Erythroblast (primary cell): Measurements from ENCODE around the gene KCNH6.

Source experiments
- DNase-seq, 2 experiments: peaks; one replicate each; lab custom pipeline; 2025; lab: John Stamatoyannopoulos, UW
- GATA1 ChIP-seq: IDR thresholded peaks from 2 replicates; pipeline ENCODE4 v1.6.1; 2011; ENCODE audit warnings: low read depth, mild to moderate bottlenecking, control low read depth, low read length, moderate library complexity
- POLR2A ChIP-seq: IDR thresholded peaks from 2 replicates; pipeline ENCODE4 v1.6.1; 2011; ENCODE audit warnings: mild to moderate bottlenecking, low read length

Gene KCNH6

DNA sequence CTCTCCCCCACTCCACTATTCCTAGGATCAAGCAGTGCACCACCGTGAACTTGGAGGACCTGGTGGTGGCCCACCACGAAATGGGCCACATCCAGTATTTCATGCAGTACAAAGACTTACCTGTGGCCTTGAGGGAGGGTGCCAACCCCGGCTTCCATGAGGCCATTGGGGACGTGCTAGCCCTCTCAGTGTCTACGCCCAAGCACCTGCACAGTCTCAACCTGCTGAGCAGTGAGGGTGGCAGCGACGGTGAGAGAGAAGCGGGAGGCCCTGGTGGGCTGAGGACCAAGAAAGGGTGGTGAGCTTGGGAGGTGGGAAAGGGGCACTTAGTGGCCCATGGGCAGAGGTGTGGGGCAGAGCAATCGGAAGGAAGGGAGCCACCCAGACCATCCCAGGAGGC, 29.7 kb upstream of the KCNH6 start:
- TF ChIP-seq GATA1 (no peak), POLR2A (no peak)
- DNase-seq: no peak

DNA sequence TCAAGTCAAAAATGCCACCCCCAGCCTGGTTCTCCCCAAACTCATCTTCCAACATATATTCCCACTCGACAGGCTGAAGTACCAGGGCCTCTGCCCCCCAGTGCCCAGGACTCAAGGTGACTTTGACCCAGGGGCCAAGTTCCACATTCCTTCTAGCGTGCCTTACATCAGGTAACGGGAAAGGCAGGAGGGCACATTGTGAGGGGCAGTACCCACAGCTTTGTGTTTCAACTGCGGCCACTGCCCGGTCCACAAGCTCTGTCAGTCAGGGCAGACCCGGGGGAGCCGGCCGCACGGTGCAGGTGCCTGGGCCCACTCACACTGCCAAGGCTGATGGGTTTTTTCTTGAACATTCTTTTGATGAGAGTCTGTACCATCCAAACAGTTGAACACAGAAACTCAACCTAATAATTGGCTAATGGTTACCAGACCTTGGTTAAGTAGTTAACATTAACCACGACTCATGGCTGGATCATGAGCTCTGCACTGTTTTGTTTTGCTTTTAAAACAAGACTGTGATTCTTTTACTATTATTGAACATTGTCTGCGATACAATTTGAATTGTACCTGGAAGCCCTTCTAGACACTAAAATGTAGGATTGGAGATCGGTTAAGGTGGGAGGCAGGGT, 28.7 kb upstream of the KCNH6 start:
- DNase-seq: no peak
- no peak for TF ChIP-seq GATA1
- TF ChIP-seq POLR2A: no peak

DNA sequence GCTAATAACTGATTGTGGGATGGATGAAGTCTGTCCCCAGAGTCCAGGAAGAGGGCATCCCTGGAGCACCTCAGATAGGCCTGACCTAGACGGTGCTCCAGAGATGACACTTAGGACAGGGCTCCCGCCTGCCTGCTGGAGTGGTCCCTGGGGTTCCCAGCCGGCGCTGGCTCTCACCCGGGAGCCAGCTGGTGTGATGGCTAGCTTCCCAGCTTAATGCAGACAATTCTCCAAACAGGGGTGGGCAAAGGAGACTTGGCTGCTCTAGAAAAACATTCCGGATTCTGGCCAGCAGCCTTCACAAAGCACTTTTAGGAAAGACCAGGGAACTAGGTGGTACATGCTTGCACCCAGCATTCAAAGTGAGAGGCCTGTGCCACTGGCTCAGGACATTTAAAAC, 27.7 kb upstream of the KCNH6 start:
- TF ChIP-seq GATA1: no peak
- no peak for TF ChIP-seq POLR2A
- no peak for DNase-seq

DNA sequence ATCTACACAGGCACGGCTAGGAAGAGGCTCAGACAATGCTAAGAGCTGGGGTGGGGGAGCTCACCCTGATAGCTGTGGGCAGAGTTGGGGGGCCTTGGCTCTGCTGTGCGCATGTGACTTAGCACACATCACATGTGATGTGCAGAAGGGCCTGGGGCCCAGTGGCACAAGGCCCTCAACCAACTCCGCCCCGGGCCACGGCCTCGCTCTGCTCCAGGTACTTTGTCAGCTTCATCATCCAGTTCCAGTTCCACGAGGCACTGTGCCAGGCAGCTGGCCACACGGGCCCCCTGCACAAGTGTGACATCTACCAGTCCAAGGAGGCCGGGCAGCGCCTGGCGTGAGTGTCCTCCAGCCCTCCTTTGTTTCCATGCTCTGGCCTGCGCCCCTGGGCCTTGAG, 27.0 kb upstream of the KCNH6 start:
- TF ChIP-seq GATA1: no peak
- no peak for TF ChIP-seq POLR2A

DNA sequence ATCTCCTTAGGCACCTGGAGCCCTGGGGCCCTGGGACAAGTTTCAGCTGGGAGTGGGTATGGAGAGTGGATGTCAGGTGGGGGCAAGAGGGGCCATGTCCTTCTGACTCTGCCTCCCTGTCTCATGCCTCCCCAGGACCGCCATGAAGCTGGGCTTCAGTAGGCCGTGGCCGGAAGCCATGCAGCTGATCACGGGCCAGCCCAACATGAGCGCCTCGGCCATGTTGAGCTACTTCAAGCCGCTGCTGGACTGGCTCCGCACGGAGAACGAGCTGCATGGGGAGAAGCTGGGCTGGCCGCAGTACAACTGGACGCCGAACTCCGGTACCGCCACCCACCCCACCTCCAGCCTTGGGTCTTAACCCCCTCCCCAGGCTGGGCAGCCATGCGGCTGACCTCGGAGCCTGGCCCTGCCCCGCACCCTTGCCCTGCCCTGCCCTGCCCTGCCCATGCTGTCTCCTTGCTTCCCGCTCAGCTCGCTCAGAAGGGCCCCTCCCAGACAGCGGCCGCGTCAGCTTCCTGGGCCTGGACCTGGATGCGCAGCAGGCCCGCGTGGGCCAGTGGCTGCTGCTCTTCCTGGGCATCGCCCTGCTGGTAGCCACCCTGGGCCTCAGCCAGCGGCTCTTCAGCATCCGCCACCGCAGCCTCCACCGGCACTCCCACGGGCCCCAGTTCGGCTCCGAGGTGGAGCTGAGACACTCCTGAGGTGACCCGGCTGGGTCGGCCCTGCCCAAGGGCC, 26.3 kb upstream of the KCNH6 start:
- TF ChIP-seq POLR2A (no peak), GATA1 (no peak)
- no peak for DNase-seq

More for the DNA sequence above, 27.0 kb upstream of the KCNH6 start:
- DNase-seq: no peak

DNA sequence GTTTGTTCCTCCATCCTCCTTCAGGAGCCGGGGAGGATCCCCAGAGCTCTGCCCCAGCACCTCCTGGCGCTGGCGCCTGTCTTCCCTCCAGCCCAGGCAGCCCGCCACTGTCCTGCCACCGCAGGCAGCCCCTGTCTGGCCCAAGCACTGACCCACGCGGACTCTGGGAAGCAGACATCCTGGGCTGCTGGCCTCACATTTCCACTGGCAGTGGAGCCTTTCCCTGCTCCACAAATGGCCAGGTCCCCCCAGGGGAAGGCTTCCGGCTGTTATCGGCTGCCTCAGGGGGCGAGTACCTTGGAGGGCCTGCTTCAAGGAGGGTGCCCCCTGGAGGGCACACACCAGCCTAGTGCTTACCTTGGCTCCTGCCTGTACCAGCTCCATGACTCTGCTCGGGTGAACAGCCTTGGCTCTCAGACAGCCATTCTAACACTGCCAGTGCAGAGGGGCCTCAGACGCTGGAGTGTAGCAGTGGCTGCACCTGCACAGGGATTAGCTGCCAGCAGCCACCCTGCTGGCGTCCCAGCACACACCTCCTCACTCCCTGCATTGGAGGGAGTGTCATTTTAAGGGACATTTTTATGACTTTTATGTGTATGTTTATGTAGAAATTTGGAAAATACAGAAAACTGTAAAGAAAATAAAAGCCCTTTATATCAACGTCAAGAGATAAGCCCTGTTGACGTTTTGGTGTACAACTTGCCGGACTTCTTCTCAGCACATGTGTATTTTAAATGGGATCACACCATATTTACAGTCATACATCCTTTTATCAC, 25.3 kb upstream of the KCNH6 start:
- no peak for TF ChIP-seq POLR2A
- TF ChIP-seq GATA1: no peak
- DNase-seq: peak; percentile 23 to 25

DNA sequence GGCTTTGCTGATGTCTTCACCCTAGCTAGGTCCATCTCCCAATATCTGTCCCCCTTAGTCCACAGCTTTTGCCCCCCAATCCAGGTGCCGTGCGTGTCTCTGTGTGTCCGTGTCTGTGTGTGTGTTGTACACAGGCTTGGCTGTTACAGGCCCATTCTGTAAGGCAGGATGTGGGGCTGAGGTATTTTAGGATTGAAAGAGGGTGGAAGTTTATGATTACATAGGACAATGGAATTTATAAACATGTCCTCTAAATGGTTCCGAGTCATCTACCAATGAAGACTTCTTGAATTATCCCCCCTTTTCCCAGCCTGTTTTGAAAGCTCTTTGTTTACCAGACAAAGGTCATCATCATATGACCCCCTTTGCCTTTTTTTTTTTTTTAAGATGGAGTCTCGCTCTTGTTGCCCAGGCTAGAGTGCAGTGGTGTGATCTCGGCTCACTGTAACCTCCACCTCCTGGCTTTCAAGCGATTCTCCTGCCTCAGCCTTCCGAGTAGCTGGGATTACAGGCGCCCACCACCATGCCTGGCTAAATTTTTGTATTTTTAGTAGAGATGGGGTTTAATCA, 24.4 kb upstream of the KCNH6 start:
- TF ChIP-seq POLR2A (no peak), GATA1 (no peak)
- DNase-seq: no peak

DNA sequence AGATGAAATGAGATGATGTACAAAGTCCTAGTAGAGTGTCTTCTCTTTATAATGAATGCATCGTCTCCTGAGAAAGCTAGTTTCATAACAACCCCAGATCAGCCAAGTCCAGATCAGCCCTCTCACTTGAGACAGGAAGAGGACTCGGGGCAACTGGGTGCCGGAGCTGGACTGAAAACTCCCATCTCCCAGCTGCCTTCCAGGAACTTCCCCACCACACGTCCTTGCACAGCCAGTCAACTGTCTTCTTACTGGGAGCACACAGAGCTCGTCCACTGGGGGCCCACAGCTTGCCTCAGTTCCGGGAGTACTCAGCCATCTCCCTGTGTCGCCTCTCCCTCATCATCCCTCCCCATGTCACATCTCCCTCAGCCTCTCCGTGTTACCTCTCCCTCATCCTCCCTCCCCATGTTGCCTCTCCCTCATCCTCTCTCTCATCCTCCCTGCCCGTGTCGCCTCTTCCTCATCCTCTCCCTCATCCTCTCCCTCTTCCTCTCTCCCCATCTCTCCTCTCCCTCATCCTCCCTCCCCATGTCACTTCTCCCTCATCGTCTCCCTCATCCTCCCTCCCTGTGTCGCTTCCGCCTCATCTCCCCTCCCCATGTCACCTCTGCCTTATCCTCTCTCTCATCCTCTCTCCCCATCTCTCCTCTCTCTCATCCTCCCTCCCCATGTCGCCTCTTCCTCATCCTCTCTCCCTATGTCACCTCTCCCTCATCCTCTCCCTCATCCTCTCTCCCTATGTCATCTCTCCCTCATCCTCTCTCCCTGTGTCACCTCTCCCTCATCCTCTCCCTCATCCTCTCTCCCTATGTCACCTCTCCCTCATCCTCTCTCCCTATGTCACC, 22.4 kb upstream of the KCNH6 start:
- DNase-seq: no peak
- no peak for TF ChIP-seq GATA1
- TF ChIP-seq POLR2A: no peak

DNA sequence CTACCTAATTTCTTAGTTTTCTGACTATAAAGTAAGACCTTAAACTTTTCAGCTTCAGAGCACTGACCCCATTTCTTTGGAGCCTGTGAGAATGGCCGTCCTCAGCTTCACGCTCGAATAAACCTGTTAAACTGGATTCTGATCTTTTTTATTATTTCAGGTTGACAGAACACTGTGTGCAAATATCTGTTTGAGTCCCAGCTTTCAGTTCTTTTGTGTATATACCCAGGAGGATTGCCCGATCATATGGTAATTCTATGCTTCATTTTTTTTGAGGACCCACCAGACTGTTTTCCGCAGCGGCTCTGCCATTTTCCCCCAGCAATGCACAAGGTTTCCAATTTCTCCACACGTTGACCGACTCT, 19.8 kb upstream of the KCNH6 start:
- TF ChIP-seq POLR2A: no peak
- no peak for TF ChIP-seq GATA1

DNA sequence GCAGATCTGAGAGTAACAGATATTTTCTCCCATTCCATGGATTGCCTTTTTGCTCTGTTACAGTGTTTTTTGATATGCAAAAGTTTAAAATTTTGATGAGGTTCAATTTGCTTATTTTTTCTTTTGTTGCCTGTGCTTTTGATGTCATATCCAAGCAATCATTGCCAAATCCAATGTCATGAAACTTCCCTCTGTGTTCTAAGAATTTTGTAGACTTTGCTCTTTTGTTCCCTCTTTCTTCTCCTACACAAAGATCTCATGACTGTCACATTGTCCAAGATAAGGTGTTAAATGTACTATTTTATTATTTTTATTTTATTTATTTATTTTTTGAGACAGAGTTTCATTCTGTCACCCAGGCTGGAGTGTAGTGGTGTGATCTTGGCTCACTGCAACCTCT, 18.9 kb upstream of the KCNH6 start:
- TF ChIP-seq GATA1 (no peak), POLR2A (no peak)
- no peak for DNase-seq

More for the DNA sequence above, 19.8 kb upstream of the KCNH6 start:
- DNase-seq: no peak

DNA sequence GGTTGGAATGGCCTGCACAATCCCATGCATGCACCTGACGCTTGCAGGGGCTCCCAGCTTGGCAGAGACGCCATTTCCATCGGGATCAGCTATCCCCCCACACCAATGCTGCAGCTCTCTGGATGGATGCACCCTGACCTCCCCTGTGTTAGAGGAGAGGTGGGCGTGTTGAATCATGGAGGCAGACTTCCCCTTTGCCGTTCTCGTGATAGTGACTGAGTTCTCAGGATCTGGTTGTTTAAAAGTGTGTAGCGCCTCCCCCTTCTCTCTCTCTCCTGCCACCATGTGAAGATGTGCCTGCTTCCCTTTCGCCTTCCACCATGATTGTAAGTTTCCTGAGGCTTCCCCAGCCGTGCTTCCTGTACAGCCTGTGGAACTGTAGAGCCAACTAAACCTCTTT, 17.8 kb upstream of the KCNH6 start:
- TF ChIP-seq POLR2A: no peak
- TF ChIP-seq GATA1: no peak
- no peak for DNase-seq

DNA sequence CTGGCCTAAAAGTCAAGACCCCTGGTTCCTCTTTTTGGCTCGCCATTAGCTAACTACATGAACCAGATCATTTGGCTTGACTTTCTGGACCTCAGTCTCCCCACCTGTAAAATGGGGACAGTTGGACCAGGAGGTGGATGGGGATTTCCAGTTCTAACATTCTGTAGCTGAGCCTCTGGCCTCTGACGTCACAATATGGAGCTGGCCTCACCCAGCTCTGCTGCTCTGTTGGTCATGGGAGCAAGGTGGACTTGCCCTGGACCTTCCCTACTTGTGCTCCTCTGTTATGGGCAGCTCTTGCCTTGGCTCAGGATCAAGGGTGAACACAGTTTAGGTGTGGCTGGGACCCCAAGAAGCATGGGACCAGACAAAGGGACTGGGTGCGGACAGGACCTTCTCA, 16.5 kb upstream of the KCNH6 start:
- DNase-seq: no peak
- no peak for TF ChIP-seq GATA1
- TF ChIP-seq POLR2A: no peak

DNA sequence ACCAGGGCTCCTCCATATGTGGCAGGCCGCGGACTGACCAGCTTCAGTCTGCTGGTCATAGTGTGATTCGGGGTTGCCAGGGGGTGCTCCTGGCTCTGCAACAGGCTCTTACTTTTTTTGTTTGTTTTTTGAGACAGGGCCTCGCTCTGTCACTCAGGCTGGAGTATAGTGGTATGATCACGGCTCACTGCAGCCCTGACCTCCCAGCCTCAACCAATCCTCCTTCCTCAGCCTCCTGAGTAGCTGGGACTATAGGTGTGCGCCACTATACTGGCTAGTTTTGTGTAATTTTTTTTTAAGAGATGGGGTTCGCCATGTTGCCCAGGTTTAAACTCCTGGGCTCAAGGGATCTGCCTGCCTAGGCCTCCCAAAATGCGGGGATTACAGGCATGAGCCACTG, 11.8 kb upstream of the KCNH6 start:
- no peak for DNase-seq
- TF ChIP-seq POLR2A: no peak
- TF ChIP-seq GATA1: no peak
